NK-92 (cell line): Measurements from ENCODE around the gene MAPK4.
"Not testable (repeated sequence)": the region's sequence is repeated elsewhere in the genome, so short reads cannot be mapped to it uniquely, and the experiment has no call there.

Experiments
- DNase-seq: peaks from one replicate; lab custom pipeline; 2025; ENCODE audit not compliant: unreplicated experiment; lab: John Stamatoyannopoulos, UW

The MAPK4 gene

GRCh38 chr18:50679056-50679455 lies 119.2 kb downstream of the MAPK4 start:
- no peak for DNase-seq

GRCh38 chr18:50679656-50680055 lies 119.8 kb downstream of the MAPK4 start:
- no peak for DNase-seq

GRCh38 chr18:50680966-50681365 lies 121.1 kb downstream of the MAPK4 start:
- DNase-seq: no peak

- DNase-seq: no peak
Measured at GRCh38 chr18:50682852-50683251, 123.0 kb downstream of the MAPK4 start.

GRCh38 chr18:50686409-50686808 lies 126.5 kb downstream of the MAPK4 start:
- DNase-seq: no peak

- no peak for DNase-seq
Measured at GRCh38 chr18:50687491-50687890, 127.6 kb downstream of the MAPK4 start.

GRCh38 chr18:50689578-50689977 lies 129.7 kb downstream of the MAPK4 start:
- no peak for DNase-seq

- no peak for DNase-seq
Measured at GRCh38 chr18:50694147-50694546, 134.3 kb downstream of the MAPK4 start.

GRCh38 chr18:50695431-50696176 lies 135.7 kb downstream of the MAPK4 start:
- no peak for DNase-seq

GRCh38 chr18:50696436-50696835 lies 136.5 kb downstream of the MAPK4 start:
- no peak for DNase-seq

GRCh38 chr18:50696929-50697328 lies 137.0 kb downstream of the MAPK4 start:
- DNase-seq: no peak

- no peak for DNase-seq
Measured at GRCh38 chr18:50697509-50697908, 137.6 kb downstream of the MAPK4 start.

GRCh38 chr18:50700245-50701165 lies 140.6 kb downstream of the MAPK4 start:
- DNase-seq: no peak

- DNase-seq: no peak
Measured at GRCh38 chr18:50704357-50704940, 144.6 kb downstream of the MAPK4 start.

GRCh38 chr18:50706199-50706598 lies 146.3 kb downstream of the MAPK4 start:
- no peak for DNase-seq

GRCh38 chr18:50706651-50707050 lies 146.8 kb downstream of the MAPK4 start:
- no peak for DNase-seq

- not testable (repeated sequence) for DNase-seq
Measured at GRCh38 chr18:50707297-50707696, 147.4 kb downstream of the MAPK4 start.

- DNase-seq: no peak
Measured at GRCh38 chr18:50707855-50708469, 148.1 kb downstream of the MAPK4 start.

GRCh38 chr18:50709193-50709592 lies 149.3 kb downstream of the MAPK4 start:
- no peak for DNase-seq

GRCh38 chr18:50711386-50711785 lies 151.5 kb downstream of the MAPK4 start:
- no peak for DNase-seq

GRCh38 chr18:50715919-50716318 lies 156.0 kb downstream of the MAPK4 start:
- DNase-seq: no peak
